Hindlimb muscle (tissue), 1 donor: ENCODE results near the gene ARL10. TPM values are rescaled to one million over a fixed set of nuclear protein-coding genes. Genes with fewer than 3 reads are reported as not detected.
"Not testable (repeated sequence)": the region's sequence is repeated elsewhere in the genome, so short reads cannot be mapped to it uniquely, and the experiment has no call there.

Source experiments
- DNase-seq: peaks from one replicate; pipeline ENCODE4 v3.0.0-alpha.2; 2013
- polyA plus RNA-seq: library from polyadenylated mRNA; unstranded; fragments of 120-200 nt; gene quantifications from one replicate; pipeline ENCODE4 v1.2.1, GENCODE V29; 2013; ENCODE audit not compliant: insufficient read length

The ARL10 gene
- polyA plus RNA-seq, 1 donor = 12.1 TPM

- peak; percentile 98 for DNase-seq
Observed at GRCh38 chr5:176388444-176389134, 23.3 kb downstream of the ARL10 start, which contains the start of the genes HIGD2A and NOP16. HIGD2A (plus strand) TSS chr5:176388751; CDS start chr5:176388820, 69 bp downstream. NOP16 (minus strand) TSS chr5:176388598; CDS start chr5:176388539, 59 bp downstream.

GRCh38 chr5:176389135-176390123 lies 24.1 kb downstream of the ARL10 start:
- DNase-seq = no peak

- DNase-seq = no peak
Observed at GRCh38 chr5:176391479-176391878, 26.2 kb downstream of the ARL10 start.

GRCh38 chr5:176391999-176392398 lies 26.7 kb downstream of the ARL10 start:
- DNase-seq = no peak

GRCh38 chr5:176392526-176392925 lies 27.2 kb downstream of the ARL10 start:
- DNase-seq = no peak

GRCh38 chr5:176394096-176394495 lies 28.8 kb downstream of the ARL10 start:
- DNase-seq = no peak

- no peak for DNase-seq
Observed at GRCh38 chr5:176394881-176395675, 29.8 kb downstream of the ARL10 start.

GRCh38 chr5:176396330-176396729 lies 31.0 kb downstream of the ARL10 start:
- no peak for DNase-seq

GRCh38 chr5:176397736-176398420 lies 32.6 kb downstream of the ARL10 start:
- no peak for DNase-seq

- no peak for DNase-seq
Observed at GRCh38 chr5:176400382-176401156, 35.3 kb downstream of the ARL10 start.

- no peak for DNase-seq
Observed at GRCh38 chr5:176401281-176402205, 36.3 kb downstream of the ARL10 start.

- no peak for DNase-seq
Observed at GRCh38 chr5:176405656-176406435, 40.6 kb downstream of the ARL10 start.

- no peak for DNase-seq
Observed at GRCh38 chr5:176406436-176407052, 41.3 kb downstream of the ARL10 start.

GRCh38 chr5:176407456-176408251 lies 42.4 kb downstream of the ARL10 start:
- DNase-seq = peak; percentile 39

GRCh38 chr5:176408252-176408573 lies 42.9 kb downstream of the ARL10 start:
- DNase-seq = not testable (repeated sequence)

- no peak for DNase-seq
Observed at GRCh38 chr5:176408590-176408989, 43.3 kb downstream of the ARL10 start.

GRCh38 chr5:176409765-176410164 lies 44.5 kb downstream of the ARL10 start:
- no peak for DNase-seq
